Panc1 (cell line): ENCODE results near the gene IRX5. TPM values are rescaled to one million over a fixed set of nuclear protein-coding genes. Genes with fewer than 3 reads are reported as not detected.

Experiments
- ATAC-seq: fragments of 200-7000 bp; cut with Tn5 transposase; 2 replicates; pipeline ENCODE4 v1.9.1; 2020; ENCODE audit warnings: mild to moderate bottlenecking, moderate library complexity
- BruUV-seq: library from RNA; stranded (reverse); fragments of 400-500 nt; replicated peaks from 2 replicates; lab custom pipeline; 2021; lab: Mats Ljungman, UMichigan
- CTCF ChIA-PET: fragments of 300-600 bp; sonication (Branson Sonifier 250); formaldehyde crosslinking; loops from one replicate; lab custom pipeline; 2022; ENCODE audit warnings: antibody characterized with exemption; lab: Charles Lee
- POLR2A ChIA-PET: fragments of 300-600 bp; sonication (Branson Sonifier 250); formaldehyde crosslinking; loops from one replicate; lab custom pipeline; 2022; ENCODE audit warnings: antibody characterized with exemption; lab: Charles Lee
- DNase-seq: peaks from one replicate; pipeline ENCODE4 v3.0.0-alpha.2; 2010; ENCODE audit warnings: low read depth, low spot score
- H3K27ac ChIP-seq: 2 replicates; pipeline ENCODE4 v1.5.1; 2011; ENCODE audit warnings: mild to moderate bottlenecking, low read length, inconsistent platforms
- H3K27me3 ChIP-seq: fragments of 200-500 bp; sonication (Bioruptor generic); 2 replicates; pipeline ENCODE4 v1.6.0; 2014; ENCODE audit warnings: low read length, inconsistent platforms; ENCODE audit not compliant: control insufficient read depth, insufficient read depth
- H3K36me3 ChIP-seq: fragments of 200-500 bp; sonication (Bioruptor generic); 2 replicates; pipeline ENCODE4 v1.5.1; 2014; ENCODE audit warnings: inconsistent platforms, mild to moderate bottlenecking, low read length, moderate library complexity; ENCODE audit not compliant: control insufficient read depth, insufficient read depth
- H3K4me1 ChIP-seq: 2 replicates; pipeline ENCODE4 v1.5.1; 2011; ENCODE audit warnings: inconsistent platforms, mild to moderate bottlenecking, low read length, moderate library complexity; ENCODE audit not compliant: control insufficient read depth, insufficient read depth
- H3K4me3 ChIP-seq, 2 experiments: 2 replicates each; pipeline ENCODE4 v1.5.1; 2011 to 2012; ENCODE audit warnings: low read depth in 2 of 2, low read length in 2 of 2, mild to moderate bottlenecking in 2 of 2, inconsistent platforms in 1 of 2, moderate library complexity in 1 of 2
- H3K9me3 ChIP-seq: fragments of 200-500 bp; sonication (Bioruptor generic); 2 replicates; pipeline ENCODE4 v1.5.1; 2014; ENCODE audit warnings: low read depth, mild to moderate bottlenecking, inconsistent platforms, low read length, moderate library complexity; ENCODE audit not compliant: control insufficient read depth, insufficient read depth
- CTCF ChIP-seq: fragments of 450-650 bp; IDR thresholded peaks from 2 replicates; pipeline ENCODE4 v1.5.1; 2017; ENCODE audit warnings: mild to moderate bottlenecking
- POLR2AphosphoS5 ChIP-seq: IDR thresholded peaks from 2 replicates; pipeline ENCODE4 v1.6.1; 2012; ENCODE audit warnings: mild to moderate bottlenecking, low read depth, low read length, moderate library complexity
- REST ChIP-seq, 2 experiments: IDR thresholded peaks; 2 replicates each; pipeline ENCODE4 v1.6.1; 2011 to 2012; ENCODE audit warnings: low read depth in 2 of 2, control low read depth in 1 of 2, low read length in 1 of 2, mild to moderate bottlenecking in 1 of 2, moderate library complexity in 1 of 2; ENCODE audit not compliant: insufficient read depth in 1 of 2
- SIN3A ChIP-seq: IDR thresholded peaks from 2 replicates; pipeline ENCODE4 v1.6.1; 2012; ENCODE audit warnings: low read depth, mild to moderate bottlenecking, low read length, moderate library complexity, borderline replicate concordance; ENCODE audit not compliant: insufficient read depth
- TCF7L2 ChIP-seq: IDR thresholded peaks from 2 replicates; pipeline ENCODE4 v1.6.1; 2011; ENCODE audit warnings: mild to moderate bottlenecking, low read depth, low read length, inconsistent platforms
- in situ Hi-C: cut with HindIII; loops from 2 replicates; pipeline ENCODE4 v1.10.0; 2016; ENCODE audit warnings: low sequenced_read_pairs, low pct_unique_long_range_greater_than_20kb
- intact Hi-C: fragments of 100-400 bp; cut with micrococcal nuclease; formaldehyde crosslinking; loops from one replicate; pipeline ENCODE4 v1.10.0; 2022; ENCODE audit not compliant: unreplicated experiment
- total RNA-seq: library from RNA; stranded (reverse); gene quantifications from one replicate; pipeline ENCODE4 v1.2.1, GENCODE V29; 2021; ENCODE audit not compliant: unreplicated experiment

Gene IRX5
- total RNA-seq, 1 experiment from 2014 or later, result 2.7 TPM

GRCh38 chr16:54939029-54939346, 8.3 kb downstream of the IRX5 start:
- Histone ChIP-seq H3K4me1 (no peaks in the 10 kb centered on the region), H3K9me3 (no peaks in the 10 kb centered on the region), H3K36me3 (no peaks in the 10 kb centered on the region), H3K27ac (no peak overlapping the region), H3K4me3 (no peak overlapping the region), H3K27me3 (no peaks in the 10 kb centered on the region)
- CTCF ChIA-PET, result no interaction called here
- intact Hi-C loops (no loop called here), in situ Hi-C loops (no loop called here)
- DNase-seq, result no peak
- TF ChIP-seq TCF7L2 (no peak), CTCF (no peak), SIN3A (no peak), POLR2AphosphoS5 (no peak), REST (IDR thresholded peaks at IDR 0.05; ENCODE audit: insufficient read depth in 1 of 2, low read depth in 2 of 2, low read length in 1 of 2) (no peak)
- BruUV-seq, result no TSS peak
- no peak for ATAC-seq
- POLR2A ChIA-PET, result no interaction called here

GRCh38 chr16:54939510-54940278, 9.0 kb downstream of the IRX5 start:
- intact Hi-C loops, result no loop called here
- no peaks in the 10 kb centered on the region for H3K9me3 ChIP-seq
- ChIA-PET CTCF (no interaction called here), POLR2A (no interaction called here)
- in situ Hi-C loops, result no loop called here
- BruUV-seq, result no TSS peak
- TF ChIP-seq CTCF (no peak), TCF7L2 (no peak), POLR2AphosphoS5 (no peak), SIN3A (no peak), REST (IDR thresholded peaks at IDR 0.05; ENCODE audit: insufficient read depth in 1 of 2, low read depth in 2 of 2, low read length in 1 of 2) (no peak)
- H3K4me1 ChIP-seq, result no peaks in the 10 kb centered on the region
- H3K27me3 ChIP-seq, result no peaks in the 10 kb centered on the region
- ATAC-seq (no peak), DNase-seq (no peak)
- H3K36me3 ChIP-seq, result no peaks in the 10 kb centered on the region
- H3K27ac ChIP-seq, result no peak overlapping the region
- no peak overlapping the region for H3K4me3 ChIP-seq
